GM12891 (cell line): Measurements from ENCODE around the gene SNAPC3.

ENCODE experiments used
- PAX5 ChIP-seq: IDR thresholded peaks from 2 replicates; pipeline ENCODE4 v1.6.1; 2011; ENCODE audit warnings: low read length, moderate library complexity, mild to moderate bottlenecking; ENCODE audit not compliant: insufficient read depth, severe bottlenecking
- POLR2A ChIP-seq: IDR thresholded peaks from 2 replicates; pipeline ENCODE4 v1.6.1; 2011; ENCODE audit warnings: low read depth, low read length, control low read depth
- POLR2AphosphoS5 ChIP-seq: IDR thresholded peaks from 2 replicates; pipeline ENCODE4 v1.6.1; 2011; ENCODE audit warnings: low read depth, low read length, control low read depth

- TF ChIP-seq POLR2A (no peak), PAX5 (no peak), POLR2AphosphoS5 (no peak)
Measured at GRCh38 chr9:15480028-15480427, 57.4 kb downstream of the SNAPC3 start.
